Superior temporal gyrus (tissue), 1 donor: ENCODE results near the gene CABLES2.
"Not testable (repeated sequence)": the region's sequence is repeated elsewhere in the genome, so short reads cannot be mapped to it uniquely, and the experiment has no call there.

Experiments used
- DNase-seq: peaks from one replicate; pipeline ENCODE4 v3.0.0-alpha.2; 2016; ENCODE audit errors: extremely low spot score

The CABLES2 gene

DNA sequence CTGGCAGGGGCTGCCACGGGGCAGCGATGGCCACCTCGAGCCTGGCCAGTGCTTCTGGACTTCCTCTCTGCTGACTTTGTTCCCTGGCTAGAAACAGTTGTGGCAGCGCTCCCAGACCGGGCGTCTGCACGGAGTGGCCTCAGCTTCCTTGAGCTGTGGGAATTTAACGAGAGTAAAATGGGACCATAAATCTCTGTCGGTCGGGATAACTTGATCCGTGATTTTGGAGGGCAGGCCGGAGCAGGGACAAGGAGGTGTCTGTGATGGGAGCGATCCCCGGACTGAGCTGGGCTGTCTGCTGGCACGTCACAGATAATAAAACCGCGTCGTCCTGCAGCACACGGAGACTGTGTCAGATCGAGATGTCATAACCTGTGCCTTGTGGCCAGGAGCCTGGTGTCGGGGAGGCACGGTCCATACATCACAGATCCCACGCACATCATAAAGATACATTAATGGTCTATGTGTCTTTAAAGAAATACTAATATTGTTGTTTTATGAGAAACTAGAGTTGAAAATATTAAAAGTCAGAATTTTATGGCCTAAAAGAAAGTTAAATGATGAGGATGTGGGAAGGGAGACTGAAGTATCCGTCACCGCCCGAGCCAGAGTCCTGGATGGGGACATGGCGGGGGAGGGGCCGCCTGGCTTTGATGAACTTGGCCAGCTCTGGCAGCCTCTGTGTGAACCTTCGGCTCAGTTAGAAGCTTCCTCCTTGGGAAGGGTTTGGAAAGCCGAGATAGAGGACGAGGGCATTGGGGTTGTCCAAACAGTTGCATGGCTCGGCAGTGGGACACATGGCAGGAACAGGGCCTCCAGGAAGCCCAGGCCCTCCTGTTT, 26.8 kb upstream of the CABLES2 start:
- no peak for DNase-seq

DNA sequence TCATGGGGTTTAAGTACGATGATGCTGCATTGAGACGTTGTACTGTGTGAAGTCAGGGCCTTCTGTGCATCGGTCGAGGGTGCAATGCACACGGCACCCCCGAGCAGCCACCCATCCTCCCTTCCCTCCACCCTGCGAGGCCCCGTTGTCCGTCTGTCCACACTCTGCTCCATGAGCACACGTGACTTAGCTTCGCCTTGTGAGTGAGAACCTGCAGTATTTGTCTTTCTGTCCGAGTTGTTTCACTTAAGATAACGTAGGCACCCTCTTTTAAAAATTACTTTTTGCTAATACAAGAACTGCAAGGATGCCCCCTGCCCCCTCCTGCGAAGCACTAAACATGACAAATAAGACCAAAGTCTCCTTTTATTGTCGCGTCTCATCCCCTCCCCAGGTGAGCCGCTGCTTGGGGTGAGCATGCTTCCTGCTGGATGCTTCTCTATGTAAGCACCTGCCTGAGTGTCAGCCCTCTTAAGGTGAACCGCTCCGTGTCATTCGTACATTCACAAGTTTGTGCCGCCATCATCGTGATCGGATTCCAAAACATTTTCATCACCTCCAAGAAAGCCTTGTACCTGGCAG, 23.9 kb upstream of the CABLES2 start:
- no peak for DNase-seq

DNA sequence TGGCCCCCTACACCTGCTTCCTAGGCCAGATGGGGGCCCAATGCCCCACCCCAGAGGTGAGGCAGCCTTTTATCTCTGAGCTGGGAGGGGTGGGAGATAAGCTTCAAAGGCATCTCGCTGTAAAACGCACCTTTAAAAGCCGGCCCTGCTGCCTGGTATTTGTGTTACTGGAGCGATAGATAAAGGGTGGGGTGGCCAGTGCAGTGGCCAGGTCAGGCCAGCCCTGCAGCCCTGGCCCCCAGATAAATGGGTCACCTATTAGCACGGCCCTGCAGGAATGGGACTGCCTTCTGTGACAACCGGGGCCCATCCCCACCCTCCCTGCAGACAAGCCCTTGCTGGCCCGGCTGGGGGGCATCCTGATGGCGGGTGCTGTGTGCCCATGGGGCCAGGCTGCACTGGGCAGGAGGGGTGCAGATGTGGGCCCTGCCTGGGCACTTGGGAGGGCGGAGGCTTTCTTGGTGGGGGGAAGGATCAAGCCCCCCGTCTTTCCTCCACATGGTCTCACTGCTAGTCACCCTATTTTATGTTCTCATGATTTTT, 23.3 kb upstream of the CABLES2 start:
- DNase-seq = no peak

DNA sequence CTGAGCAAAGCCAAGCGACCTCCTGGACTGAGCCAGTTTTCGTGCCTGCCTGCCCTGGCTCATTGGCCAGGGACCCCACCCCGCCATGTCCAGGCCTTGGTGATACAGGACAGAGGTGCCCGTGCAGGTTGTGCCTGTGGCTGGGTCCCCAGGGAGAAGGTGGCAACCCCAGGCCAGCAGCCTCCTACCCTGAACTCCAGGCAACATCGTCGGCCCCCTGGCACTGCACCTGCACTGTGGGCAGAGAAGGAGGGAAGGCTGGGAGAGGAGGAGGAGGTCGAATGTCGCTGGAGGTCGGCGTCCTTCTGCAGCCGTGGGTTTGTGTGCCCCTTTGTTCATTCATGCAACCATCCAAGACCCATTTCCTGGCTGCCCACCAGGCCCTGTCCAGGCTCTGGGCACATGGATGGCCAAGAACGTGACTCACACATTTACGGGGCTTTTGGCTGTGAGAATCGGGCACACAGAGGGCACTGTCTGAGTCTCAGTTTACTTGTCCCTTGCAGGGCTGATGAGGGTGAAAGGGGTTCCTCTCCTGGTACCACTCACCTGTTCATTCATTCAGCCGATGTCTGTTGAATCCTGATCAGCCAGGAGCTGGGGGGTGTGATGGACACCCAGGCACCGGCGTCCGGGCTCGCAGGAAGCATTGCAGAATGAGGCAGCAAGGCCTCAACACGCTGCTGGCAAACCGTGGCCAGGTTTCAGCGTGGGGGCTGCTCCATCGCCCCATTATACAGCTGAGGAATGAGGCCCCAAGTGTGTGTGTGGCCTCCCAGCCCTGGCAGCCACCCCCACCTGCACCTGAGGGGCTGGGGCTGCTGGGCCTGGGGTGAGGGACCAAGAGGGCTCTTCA, 22.6 kb upstream of the CABLES2 start:
- no peak for DNase-seq

DNA sequence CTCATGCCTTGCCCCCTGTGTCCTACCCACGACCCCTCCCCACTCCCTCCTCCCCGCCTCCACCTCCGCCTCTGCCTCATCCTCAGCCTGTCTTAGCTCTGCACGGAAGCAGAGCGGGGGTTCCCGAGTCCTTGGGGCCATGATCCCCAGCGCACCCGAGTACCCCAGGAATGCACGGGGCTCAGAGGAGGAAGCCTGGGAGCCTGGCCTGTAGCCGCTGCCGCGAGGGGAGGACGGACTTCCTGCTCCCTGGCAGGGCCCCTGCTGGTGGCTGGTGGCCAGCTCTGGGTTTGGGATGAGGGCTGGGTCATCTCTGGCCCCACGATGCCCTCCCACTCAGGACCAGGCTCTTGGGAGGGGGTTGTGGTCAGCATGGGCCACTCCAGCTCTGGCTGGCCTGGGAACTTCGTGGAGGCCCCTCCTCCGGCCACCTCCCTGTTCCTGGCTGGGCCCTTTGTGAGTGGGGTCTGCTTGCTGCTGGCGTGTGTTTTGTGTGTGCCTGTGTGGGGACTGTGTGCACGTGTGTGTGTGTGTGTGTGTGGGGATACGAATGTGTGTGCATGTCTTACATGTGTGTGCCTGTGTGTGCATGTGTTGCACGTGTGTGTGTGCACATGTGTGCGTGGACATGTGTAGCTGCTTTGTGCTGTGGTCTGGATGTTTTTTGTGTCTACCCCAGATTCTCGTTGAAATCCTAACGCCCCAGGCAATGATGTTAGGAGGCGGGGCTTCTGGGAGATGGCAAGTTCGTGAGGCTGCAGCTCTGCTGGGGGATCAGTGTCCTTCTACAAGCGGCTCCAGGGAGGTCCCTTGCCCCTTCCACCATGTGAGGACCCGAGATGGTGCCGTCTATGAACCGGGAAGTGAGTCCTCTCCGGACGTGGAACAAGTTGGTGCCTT, 21.6 kb upstream of the CABLES2 start:
- DNase-seq = no peak

DNA sequence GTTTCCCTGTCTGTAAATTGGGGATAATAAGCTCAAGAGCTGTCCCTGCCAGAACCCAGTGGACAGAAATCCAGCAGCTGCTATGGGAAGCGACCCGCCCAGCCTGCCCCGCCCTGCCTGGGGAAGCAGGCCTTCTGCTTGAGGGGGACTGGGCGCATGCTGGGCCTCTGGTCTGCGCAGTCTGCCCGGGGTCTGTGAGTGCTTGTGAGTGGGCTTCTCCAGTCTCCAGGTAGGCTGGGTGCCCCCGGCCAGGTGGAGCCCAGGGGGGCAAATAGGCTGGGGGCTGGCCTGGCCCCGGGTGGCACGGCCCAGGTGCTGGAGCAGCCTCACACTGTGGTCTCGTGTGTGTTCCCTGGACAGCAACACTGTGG, 20.9 kb upstream of the CABLES2 start:
- DNase-seq = no peak

DNA sequence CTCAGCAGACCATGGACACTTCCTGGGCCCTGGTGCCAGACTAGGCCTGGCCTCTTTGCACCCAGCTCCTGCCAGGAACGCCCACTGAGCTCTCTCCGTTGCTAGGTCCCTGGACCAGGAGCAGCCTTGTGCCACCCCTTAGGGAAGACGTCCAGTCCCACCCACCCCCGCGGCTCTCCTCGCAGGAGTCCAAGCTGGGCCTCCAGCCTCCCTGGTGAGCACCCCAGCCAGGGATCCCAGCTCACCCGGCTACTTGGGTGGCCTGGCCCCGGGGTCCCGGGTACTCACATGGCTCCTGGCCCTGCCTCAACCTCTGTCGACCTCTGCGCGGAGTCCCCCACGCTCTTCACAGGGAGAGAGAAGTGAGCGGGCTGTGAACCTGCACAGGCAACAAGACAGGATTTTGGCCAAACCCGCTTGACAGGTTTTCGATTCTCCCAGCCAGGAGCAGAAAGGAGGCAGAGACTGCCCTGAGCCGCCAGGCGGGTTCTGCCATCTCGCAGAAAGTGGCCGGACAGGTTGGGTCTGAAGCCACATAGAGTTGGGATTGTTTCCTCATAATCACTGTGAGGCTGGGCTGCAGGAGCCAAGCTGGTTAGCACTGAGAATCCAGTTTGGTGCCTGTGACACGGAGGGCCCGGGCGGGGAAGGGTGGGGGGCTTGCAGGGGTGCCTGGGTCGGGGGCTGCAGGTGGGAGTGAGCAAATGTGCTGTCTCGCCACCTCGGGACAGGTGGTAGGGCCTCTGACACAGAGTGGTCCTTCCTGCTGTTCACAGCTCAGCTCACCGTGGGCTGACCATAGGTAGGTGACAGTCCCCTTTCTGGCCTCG, 20.3 kb upstream of the CABLES2 start, which contains the start of gene RBBP8NL:
Gene RBBP8NL (minus strand): TSS at position 368 of the 830 bp plus-strand sequence. CDS start 7,892 bp downstream, outside the sequence.
- DNase-seq = no peak

DNA sequence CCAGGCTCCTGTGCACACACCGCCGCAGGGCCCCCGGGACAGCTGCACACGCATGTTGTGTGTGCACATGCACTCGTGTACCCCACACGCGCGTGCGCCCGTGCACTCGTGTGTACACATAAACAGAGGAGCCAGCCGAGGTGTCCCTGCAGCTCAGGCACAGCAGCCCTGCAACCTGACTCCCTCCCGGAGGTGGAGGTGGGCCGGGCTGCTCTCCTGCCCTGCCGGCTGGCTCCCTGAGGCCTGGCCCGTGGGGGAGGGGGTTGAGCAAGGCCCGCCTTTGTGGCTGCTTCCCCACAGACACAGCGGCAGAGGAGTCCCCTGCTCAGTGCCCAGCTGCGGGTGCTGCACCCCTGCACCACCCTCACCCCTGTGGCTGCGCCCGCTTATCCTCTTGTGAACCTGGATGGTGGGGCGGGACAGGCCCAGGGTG, 19.6 kb upstream of the CABLES2 start:
- no peak for DNase-seq

DNA sequence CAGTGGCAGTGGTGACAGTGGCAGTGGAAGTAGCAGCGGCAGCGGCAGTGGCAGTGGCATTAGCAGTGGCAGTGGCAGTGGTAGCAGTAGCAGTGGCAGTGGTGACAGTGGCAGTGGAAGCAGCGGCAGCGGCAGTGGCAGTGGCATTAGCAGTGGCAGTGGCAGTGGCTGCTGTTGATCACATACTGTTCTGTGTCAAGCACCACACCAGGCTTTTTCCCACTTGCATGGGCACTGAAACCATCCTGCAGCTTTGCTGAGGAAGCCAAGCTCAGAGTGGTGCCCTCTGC, 18.9 kb upstream of the CABLES2 start:
- not testable (repeated sequence) for DNase-seq

DNA sequence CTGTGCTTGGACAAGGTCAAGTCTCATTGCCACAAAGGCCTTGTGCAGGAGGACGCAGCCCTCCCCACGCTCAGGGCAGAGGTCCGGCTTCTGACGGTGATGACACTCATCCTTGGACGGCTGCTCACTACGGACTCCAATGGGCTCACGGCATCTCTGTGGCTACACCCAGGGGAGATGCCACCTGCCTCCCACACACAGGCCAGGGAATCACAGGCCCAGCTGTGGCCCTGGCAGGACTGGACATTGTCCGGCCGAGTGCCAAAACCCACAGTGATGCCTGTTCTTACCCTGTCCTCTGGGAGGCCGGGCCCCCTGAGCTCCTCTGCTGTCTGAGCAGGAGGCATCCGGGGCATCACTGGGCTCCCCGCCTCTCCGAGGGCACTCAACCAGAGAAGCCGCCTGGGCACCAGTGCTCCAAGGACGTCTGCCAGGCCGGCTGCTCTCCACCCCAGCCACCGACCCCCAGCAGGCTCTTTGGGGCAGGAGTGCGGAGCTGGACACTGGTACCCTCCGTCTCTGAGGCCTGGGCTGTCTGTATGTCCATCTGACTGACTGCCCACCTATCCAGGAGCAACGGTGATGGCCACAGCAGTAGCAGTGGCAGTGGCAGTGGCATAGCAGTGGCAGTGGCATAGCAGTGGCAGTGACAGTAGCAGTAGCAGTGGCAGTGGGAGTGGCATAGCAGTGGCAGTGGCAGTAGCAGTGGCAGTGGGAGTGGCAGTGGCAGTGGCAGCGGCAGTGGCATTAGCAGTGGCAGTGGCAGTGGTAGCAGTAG, 18.4 kb upstream of the CABLES2 start:
- no peak for DNase-seq

DNA sequence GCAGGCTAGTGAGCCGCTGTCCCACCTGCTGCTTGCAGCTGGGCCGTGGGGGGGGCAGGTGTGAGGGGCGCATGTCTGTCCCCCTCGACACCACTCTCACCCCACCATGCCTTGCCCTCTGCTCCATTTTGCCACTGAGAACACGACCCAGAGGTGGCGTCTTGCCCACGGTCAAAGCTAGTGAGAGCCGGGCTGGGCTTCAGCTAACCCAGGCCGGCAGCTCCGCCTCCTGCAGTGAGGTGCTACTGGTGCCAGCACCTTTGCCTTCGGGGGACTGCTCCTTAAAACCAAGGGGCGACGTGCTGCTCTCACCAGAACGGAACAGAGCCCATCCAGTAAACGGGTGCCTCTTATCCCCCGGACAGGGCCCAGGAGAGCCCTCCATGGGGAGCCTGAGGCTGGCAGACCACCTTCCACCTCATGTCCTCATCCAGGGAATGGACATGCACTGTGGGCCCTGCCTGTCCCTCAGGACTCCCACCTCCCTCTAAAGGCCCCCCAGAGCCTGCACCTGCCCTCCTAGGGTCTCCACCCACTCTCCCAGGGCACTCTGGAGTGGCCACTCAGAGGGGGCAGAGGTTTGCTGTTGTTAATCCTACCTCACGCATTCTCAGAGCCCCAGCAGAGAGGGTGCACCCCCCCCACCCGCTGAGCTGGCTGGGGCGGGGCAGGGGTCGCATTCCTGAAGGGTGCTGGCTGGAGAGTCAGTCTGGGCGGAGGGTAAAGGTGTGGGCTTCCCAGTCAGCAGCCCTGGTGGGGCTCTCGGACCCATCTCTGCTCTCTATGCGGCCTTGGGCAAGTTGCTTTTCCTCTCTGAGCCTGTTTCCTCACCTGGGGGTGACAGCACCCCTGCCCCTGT, 17.4 kb upstream of the CABLES2 start:
- no peak for DNase-seq

DNA sequence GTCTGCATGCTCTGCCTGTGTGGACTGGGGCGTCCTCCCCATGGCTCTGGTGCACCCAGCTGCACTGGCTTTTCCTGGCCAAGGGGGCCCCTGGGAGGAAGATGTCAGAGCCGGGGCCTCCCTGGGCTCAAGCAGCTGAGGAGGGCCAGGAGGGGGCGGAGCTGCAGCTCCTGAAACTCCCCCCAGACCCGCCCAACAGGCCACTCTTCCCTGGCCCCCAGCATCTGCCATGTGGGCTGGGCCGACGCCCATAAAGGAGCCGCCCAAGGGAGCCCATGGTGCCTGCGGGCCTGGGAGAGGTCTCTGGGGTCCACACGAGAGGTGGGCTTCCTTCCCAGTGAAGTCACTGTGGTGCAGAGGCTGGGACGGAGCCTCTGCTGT, 16.2 kb upstream of the CABLES2 start:
- no peak for DNase-seq

DNA sequence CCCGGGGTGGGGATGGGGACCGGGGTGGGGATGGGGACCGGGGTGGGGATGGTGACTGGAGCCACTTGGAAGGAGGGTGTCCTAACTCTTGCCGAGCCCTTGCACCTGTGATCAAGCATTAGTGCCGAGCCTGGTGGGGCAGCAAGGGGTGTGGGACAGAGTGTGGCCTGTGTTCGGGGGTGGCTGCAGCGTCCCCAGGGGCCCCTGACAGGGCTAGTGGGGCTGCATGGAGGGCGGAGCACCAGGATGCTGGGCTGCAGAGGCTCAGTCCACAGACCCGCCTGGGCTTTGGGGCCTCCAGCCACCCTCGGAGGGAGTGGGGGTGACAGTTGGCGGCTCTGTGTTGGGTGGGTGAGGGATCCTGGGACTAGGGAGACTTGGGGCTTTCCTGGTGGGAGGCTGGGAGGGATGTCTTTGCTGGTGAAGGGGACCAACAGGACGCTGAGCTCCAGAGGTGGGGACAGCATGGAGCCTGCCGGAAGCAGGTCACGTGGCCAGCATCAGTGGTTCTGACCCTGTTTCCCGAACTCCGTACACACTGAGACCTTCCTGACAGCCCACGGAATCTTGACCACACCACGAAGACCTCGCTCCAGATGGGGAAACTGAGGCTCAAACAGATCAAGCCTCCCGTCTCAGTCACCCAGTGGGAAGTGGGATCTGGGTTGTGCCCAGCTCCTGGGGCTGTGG, 15.7 kb upstream of the CABLES2 start:
- no peak for DNase-seq

DNA sequence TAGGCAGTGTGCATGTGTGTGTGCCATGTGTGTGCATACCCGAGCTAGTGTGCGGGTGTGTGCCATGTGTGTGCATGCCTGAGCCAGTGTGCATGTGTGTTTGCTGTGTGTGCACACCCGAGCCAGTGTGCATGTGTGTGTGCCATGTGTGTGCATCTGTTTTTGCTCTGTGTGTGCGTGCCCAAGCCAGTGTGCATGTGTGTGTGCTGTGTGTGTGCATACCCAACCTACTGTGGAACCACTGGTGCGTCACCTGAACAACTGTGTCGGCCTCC, 14.6 kb upstream of the CABLES2 start:
- no peak for DNase-seq

DNA sequence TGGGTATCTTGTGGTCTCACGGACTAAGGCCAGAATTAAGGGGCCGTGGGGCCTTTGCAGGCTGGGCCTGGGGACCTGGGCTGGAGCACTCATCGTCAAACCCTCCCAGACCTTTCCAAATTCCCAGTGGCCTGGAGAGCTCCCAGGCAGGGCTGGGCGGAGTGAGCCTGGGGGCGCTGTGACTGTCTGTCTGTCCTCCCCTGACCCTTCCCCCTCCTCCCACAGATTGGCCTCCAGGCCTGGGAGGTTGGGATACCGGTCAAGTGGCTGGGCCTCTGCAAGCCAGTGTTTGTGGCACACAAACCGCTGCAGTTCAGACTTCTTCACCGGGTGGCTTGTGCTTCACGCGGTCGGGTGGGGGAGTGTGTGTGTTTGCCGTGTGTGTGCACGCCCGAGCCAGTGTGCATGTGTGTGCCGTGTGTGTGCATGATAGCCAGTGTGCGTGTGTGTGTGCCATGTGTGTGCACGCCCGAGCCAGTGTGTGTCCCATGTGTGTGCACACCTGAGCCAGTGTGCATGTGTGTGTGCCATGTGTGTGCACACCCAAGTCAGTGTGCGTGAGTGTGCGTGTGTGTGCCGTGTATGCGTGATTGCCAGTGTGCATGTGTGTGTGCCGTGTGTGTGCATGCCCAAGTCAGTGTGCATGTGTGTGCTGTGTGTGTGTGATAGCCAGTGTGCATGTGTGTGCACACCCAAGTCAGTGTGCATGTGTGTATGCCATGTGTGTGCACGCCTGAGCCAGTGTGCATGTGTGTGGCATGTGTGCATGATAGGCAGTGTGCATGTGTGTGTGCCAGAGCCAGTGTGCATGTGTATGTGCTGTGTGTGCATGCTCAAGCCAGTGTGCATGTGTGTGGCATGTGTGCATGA, 14.0 kb upstream of the CABLES2 start:
- no peak for DNase-seq

DNA sequence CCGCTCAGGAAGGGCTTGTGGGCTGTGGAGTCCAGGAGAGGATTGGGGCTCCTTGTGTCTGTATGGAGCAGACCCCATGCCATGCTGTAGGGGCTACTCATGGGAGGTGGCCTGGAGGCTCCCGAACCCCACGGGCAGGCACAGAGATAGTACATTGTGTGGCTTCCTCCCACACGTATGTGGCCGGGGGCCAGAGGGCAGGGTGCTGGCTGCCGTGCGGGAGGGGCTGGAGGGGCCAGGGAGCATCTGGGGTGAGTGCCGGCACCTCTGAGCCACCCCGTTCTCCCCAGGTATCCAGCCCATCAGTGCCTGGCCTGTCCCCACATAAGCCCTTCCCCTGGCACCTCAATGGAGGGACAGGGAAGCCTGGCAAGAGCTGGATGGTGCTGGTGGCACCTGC, 12.7 kb upstream of the CABLES2 start:
- no peak for DNase-seq

DNA sequence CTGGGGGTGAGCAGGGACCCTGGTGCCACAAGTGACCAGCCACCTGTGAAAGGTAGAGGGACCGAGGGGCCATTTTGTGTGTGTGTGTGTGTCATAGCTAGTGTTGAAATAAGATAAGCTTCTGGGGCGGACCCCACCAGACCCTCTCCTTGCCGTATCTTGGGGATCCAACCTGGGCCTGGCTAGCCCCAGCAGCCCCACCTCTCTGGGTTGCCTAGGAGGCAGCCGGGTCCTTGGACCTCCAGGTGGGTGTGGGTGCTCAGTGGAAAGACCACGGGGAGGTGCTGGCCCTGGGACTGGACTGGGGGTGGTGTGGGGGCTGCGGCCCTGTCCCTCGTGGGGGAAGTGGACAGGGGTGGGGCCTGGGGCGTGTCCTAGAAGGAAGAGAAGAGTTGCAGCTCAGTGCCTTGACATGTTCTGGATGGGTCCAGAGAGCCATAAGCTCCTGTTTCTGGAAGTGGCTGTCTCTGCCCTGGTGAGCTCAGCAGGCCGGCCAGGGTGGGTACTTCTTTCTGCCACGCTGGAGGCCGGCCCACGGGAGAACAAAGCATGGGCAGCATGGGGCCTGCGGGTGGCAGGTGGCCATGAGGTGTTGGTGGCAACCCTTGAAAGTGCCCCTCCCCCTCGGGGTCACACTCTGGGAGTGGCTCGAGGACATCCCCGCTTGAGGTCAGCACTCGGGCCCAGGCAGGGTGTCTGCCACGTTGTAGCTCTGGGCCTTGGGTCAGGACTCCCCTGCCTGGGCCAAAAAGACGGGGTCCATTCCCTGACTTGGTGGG, 11.8 kb upstream of the CABLES2 start:
- DNase-seq = no peak
